Activated CD4-positive, alpha-beta T cell treated with anti-CD3 and anti-CD28 coated beads, Interleukin-2, amount 50 U/mL, for 4 hours (primary cell): ENCODE results near the gene EDDM13.
A peak's percentile ranks its signal among the peaks of the same experiment; 100 is the strongest.
"Not testable (repeated sequence)": the region's sequence is repeated elsewhere in the genome, so short reads cannot be mapped to it uniquely, and the experiment has no call there.

Experiments
- DNase-seq, 2 experiments: peaks; one replicate each; pipeline ENCODE4 v3.0.0-alpha.2; 2020

The EDDM13 gene

GRCh38 chr19:56295531-56296455, 23.2 kb downstream of the EDDM13 start:
- no peak for DNase-seq

- no peak for DNase-seq
These were observed 24.5 kb downstream of the EDDM13 start for GRCh38 chr19:56297010-56297409.

GRCh38 chr19:56299688-56300087, 27.1 kb downstream of the EDDM13 start:
- DNase-seq: no peak

- DNase-seq: no peak
These were observed 28.6 kb downstream of the EDDM13 start for GRCh38 chr19:56301155-56301554.

- no peak for DNase-seq
These were observed 29.5 kb downstream of the EDDM13 start for GRCh38 chr19:56301886-56302620.

- DNase-seq: no peak
These were observed 31.7 kb downstream of the EDDM13 start for GRCh38 chr19:56304243-56304642.

- DNase-seq: no peak
These were observed 33.5 kb downstream of the EDDM13 start for GRCh38 chr19:56306016-56306415.

GRCh38 chr19:56307062-56307461, 34.5 kb downstream of the EDDM13 start:
- not testable (repeated sequence) for DNase-seq

GRCh38 chr19:56308792-56309191, 36.2 kb downstream of the EDDM13 start:
- DNase-seq: no peak

GRCh38 chr19:56309511-56310185, 37.1 kb downstream of the EDDM13 start:
- DNase-seq: peak; percentile 38 to 40

GRCh38 chr19:56310462-56310861, 37.9 kb downstream of the EDDM13 start:
- DNase-seq: no peak

- no peak for DNase-seq
These were observed 39.8 kb downstream of the EDDM13 start for GRCh38 chr19:56312342-56312741.

- DNase-seq: peak in 1 of 2 experiments; percentile 10
These were observed 40.5 kb downstream of the EDDM13 start for GRCh38 chr19:56312787-56313657.

- DNase-seq: peak in 1 of 2 experiments; percentile 6
These were observed 41.5 kb downstream of the EDDM13 start for GRCh38 chr19:56314018-56314380.

GRCh38 chr19:56314381-56315076, 42.0 kb downstream of the EDDM13 start, which contains the start of gene ZSCAN5A:
Gene ZSCAN5A (minus strand): TSS chr19:56314839. CDS start chr19:56225046, 89,793 bp downstream.
- peak; percentile 97 to 98 for DNase-seq

GRCh38 chr19:56315077-56315828, 42.7 kb downstream of the EDDM13 start:
- DNase-seq: peak; percentile 90

- no peak for DNase-seq
These were observed 44.2 kb downstream of the EDDM13 start for GRCh38 chr19:56316728-56317127.

GRCh38 chr19:56317749-56318148, 45.2 kb downstream of the EDDM13 start:
- DNase-seq: no peak

GRCh38 chr19:56319991-56320390, 47.4 kb downstream of the EDDM13 start:
- DNase-seq: no peak

GRCh38 chr19:56321254-56321988, 48.9 kb downstream of the EDDM13 start:
- DNase-seq: no peak
